ENCODE measurements around the gene INTS1.

- TF ChIP-seq POLR2AphosphoS5 (IDR thresholded peaks at IDR 0.05; ENCODE audit: low read depth) = no peak
- no peak for TF ChIP-seq EZH2phosphoT487 (IDR thresholded peaks at IDR 0.05; ENCODE audit: unreplicated experiment)
- TF ChIP-seq CTCF (conservative IDR thresholded peaks at IDR 0.05; ENCODE audit: low read depth in 2 of 2) = no peak
- TF ChIP-seq CREB1 (CRISPR knock-in tag; IDR thresholded peaks at IDR 0.05; ENCODE audit: low read depth) = no peak
- no peak for TF ChIP-seq ZNF462 (CRISPR knock-in tag; IDR thresholded peaks at IDR 0.05)
- no peak for TF ChIP-seq ZNF114 (CRISPR knock-in tag; IDR thresholded peaks at IDR 0.05)
- TF ChIP-seq EZH2 (IDR thresholded peaks at IDR 0.05; ENCODE audit: low read depth, unreplicated experiment) = no peak
Measured at GRCh38 chr7:1425292-1426136, 78.7 kb downstream of the INTS1 start.

Data from GM23338 (cell line).